C4-2B (cell line): ENCODE data around the gene ZNF174.

ENCODE experiments used
- CTCF ChIP-seq: fragments of 450-650 bp; conservative IDR thresholded peaks from 2 replicates; pipeline ENCODE4 v1.5.1; 2017; ENCODE audit warnings: mild to moderate bottlenecking
- ZFX ChIP-seq: fragments of 450-650 bp; IDR thresholded peaks from 2 replicates; pipeline ENCODE4 v1.6.1; 2017

GRCh38 chr16:3355589-3355988 lies 45.4 kb upstream of the ZNF174 start, which contains the start of gene OR2C1:
- TF ChIP-seq CTCF = no peak
- TF ChIP-seq ZFX = no peak
